Subcutaneous adipose tissue (tissue), 4 donors: ENCODE results near the gene GPR68. TPM values are rescaled to one million over a fixed set of nuclear protein-coding genes. Genes with fewer than 3 reads are reported as not detected.

Experiments
- CTCF ChIP-seq: fragments of 450-650 bp; IDR thresholded peaks from one replicate; pipeline ENCODE4 v1.5.1; 2016; ENCODE audit warnings: low read depth, mild to moderate bottlenecking, control low read depth, antibody characterized with exemption, moderate library complexity
- total RNA-seq, 4 donors: library from RNA; depleted of rRNA; stranded (reverse); fragments of >200 nt; gene quantifications; one replicate each; pipeline ENCODE4 v1.1.0, GENCODE V29; 2016

Gene GPR68
- total RNA-seq, 4 donors from 2014 or later = 0.51 to 2.2 (median 1.2) TPM

GRCh38 chr14:91232052-91232451 is 12.5 kb downstream of the GPR68 start:
- no peak for TF ChIP-seq CTCF

- no peak for TF ChIP-seq CTCF
Measured at GRCh38 chr14:91231446-91231845, 13.1 kb downstream of the GPR68 start.

GRCh38 chr14:91230397-91231035 is 14.0 kb downstream of the GPR68 start:
- TF ChIP-seq CTCF = no peak

GRCh38 chr14:91229743-91230200 is 14.7 kb downstream of the GPR68 start:
- TF ChIP-seq CTCF = no peak

GRCh38 chr14:91229005-91229382 is 15.5 kb downstream of the GPR68 start:
- no peak for TF ChIP-seq CTCF

GRCh38 chr14:91228112-91229004 is 16.1 kb downstream of the GPR68 start:
- no peak for TF ChIP-seq CTCF

GRCh38 chr14:91227183-91227628 is 17.3 kb downstream of the GPR68 start:
- no peak for TF ChIP-seq CTCF
